ENCODE results near the gene PKN1. TPM values are rescaled to one million over a fixed set of nuclear protein-coding genes. Genes with fewer than 3 reads are reported as not detected.

The PKN1 gene
- total and polyA plus RNA-seq, 9 of the 15 experiments (the other 6 are each of a cell fraction or from before 2014, with no cell fraction given): 0.30 to 228 (median 77.5) TPM

DNA sequence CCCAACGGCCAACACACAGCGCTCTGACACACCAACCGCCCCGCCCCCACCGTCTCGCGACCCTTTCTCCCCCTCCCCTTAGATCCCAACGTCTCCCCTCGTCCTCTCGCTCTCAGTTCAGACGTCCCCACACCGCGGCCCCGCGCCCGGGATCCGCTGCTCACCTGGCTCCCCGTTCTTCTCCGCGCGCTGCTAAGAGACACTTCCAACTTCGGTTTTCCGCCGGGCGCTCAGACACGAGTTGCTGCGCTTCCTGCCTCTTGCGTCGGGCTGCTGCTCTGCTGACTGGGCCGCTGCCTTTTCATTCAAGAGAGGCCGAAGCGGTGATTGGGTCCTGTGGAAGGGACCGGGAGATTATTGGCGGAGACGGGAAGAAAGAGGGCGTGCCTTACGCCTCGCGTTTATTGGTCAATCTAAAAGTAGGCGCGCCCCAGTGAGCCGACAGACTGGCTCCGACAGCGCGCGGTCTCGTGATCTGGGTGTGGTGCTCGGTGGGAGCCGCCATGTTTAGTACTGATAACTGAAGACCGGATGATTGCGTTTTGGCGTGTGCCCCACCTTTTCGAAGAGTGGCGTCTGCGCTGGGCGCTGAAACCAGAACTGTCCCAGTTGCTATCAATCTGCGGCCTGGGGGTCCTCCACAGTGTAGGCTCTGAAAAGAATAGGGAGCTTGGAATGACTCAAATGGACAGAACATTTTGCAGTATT lies 13.8 kb upstream of the PKN1 start, which contains the start of gene DDX39A (continued):
- TF ChIP-seq ZNF696 (CRISPR knock-in tag; conservative IDR thresholded peaks at IDR 0.05) (no peak), BRD9 (IDR thresholded peaks at IDR 0.05; ENCODE audit: low read depth, partially characterized antibody) (no peak), HIVEP1 (CRISPR knock-in tag; IDR thresholded peaks at IDR 0.05) (no peak), SIRT6 (IDR thresholded peaks at IDR 0.05; ENCODE audit: low read depth, low read length) (no peak), ZNF398 (CRISPR knock-in tag; IDR thresholded peaks at IDR 0.05) (no peak), TAF7 (tag; IDR thresholded peaks at IDR 0.05) (peak; percentile 63), CBFA2T2 (conservative IDR thresholded peaks at IDR 0.05) (peak; percentile 28; the same call in 1 of the 2 replicates), ZNF586 (CRISPR knock-in tag; conservative IDR thresholded peaks at IDR 0.05) (no peak), NKRF (IDR thresholded peaks at IDR 0.05; ENCODE audit: borderline replicate concordance) (peak; percentile 99), RFX1 (IDR thresholded peaks at IDR 0.05) (no peak; the same call in 1 of the 2 replicates), MXI1 (IDR thresholded peaks at IDR 0.05; ENCODE audit: low read depth, low read length) (peak; percentile 47), NBN (IDR thresholded peaks at IDR 0.05; ENCODE audit: low read depth) (no peak), NR2C1 (IDR thresholded peaks at IDR 0.05) (no peak), NR2C1 (tag; IDR thresholded peaks at IDR 0.05) (no peak), ZNF740 (CRISPR knock-in tag; IDR thresholded peaks at IDR 0.05) (0 out of 2 replicates have a peak, but pooled peaks have one; percentile 24), ZNF740 (tag; IDR thresholded peaks at IDR 0.05) (no peak), SPI1 (IDR thresholded peaks at IDR 0.05; ENCODE audit: borderline replicate concordance, low read depth, low read length) (peak; percentile 39; the same call in 1 of the 2 replicates)
- TF ChIP-seq, protein P1, sequence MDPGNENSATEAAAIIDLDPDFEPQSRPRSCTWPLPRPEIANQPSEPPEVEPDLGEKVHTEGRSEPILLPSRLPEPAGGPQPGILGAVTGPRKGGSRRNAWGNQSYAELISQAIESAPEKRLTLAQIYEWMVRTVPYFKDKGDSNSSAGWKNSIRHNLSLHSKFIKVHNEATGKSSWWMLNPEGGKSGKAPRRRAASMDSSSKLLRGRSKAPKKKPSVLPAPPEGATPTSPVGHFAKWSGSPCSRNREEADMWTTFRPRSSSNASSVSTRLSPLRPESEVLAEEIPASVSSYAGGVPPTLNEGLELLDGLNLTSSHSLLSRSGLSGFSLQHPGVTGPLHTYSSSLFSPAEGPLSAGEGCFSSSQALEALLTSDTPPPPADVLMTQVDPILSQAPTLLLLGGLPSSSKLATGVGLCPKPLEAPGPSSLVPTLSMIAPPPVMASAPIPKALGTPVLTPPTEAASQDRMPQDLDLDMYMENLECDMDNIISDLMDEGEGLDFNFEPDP (CRISPR knock-in tag; IDR thresholded peaks at IDR 0.05): no peak
- TF ChIP-seq, protein P2, sequence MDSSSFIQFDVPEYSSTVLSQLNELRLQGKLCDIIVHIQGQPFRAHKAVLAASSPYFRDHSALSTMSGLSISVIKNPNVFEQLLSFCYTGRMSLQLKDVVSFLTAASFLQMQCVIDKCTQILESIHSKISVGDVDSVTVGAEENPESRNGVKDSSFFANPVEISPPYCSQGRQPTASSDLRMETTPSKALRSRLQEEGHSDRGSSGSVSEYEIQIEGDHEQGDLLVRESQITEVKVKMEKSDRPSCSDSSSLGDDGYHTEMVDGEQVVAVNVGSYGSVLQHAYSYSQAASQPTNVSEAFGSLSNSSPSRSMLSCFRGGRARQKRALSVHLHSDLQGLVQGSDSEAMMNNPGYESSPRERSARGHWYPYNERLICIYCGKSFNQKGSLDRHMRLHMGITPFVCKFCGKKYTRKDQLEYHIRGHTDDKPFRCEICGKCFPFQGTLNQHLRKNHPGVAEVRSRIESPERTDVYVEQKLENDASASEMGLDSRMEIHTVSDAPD (CRISPR knock-in tag; IDR thresholded peaks at IDR 0.05): no peak
